Activated effector memory CD4-positive, alpha-beta T cell treated with anti-CD3 and anti-CD28 coated beads, Interleukin-2, amount 50 U/mL, for 16 hours (primary cell): ENCODE data around the gene CCNY.
"Not testable (repeated sequence)": the region's sequence is repeated elsewhere in the genome, so short reads cannot be mapped to it uniquely, and the experiment has no call there.

Experiments used
- DNase-seq: peaks from one replicate; pipeline ENCODE4 v3.0.0-alpha.2; 2020

Gene CCNY

DNA sequence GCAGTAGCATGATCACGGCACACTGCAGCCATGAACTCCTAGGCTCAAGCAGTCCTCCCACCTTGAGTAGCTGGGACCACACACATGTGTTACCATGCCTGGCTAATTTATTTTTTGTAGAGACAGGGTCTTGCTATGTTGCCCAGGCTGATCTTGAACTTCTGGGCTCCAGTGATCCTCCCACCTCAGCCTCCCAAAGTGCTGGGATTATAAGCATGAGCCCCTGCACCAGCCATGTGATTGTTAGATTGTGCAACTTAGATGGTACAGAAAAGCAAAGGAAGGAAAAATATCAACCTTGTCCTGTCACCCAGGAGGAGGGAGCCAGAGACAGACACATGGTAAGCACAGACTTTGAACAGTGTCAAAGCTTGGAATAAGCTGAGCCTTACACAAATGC, 73.5 kb downstream of the CCNY start:
- no peak for DNase-seq

DNA sequence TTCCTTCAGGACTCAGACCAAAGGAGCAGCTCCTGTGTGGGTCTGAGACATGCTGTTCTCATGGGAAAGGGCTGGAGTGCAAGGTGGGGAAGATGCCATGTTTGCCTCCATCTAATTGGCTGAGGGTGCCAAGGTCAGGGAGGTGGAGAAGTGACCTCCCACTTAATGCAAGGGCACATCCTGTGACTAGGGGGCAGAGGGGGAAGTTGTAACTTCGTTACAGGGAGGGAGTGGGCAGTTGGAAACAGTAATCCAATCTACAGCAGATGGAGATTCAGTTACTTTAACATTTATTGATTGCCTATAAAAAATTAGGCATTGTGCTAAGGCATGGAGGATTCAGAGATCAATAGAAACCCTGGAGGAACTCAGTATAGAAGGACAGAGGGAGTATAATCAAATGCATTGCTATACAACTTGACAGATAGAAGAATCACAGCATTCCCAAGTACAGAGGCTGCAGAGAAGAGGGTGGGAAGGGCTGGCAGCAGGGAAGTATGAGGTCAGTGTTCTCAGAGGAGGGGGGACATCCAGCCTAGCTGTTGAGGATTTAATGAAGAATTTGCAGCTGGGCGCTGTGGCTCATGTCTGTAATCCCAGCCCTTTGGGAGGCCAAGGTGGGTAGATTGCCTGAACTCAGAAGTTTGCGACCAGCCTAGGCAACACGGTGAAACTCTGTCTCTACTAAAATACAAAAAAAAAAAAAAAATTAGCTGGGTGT, 75.9 kb downstream of the CCNY start:
- DNase-seq, result no peak

DNA sequence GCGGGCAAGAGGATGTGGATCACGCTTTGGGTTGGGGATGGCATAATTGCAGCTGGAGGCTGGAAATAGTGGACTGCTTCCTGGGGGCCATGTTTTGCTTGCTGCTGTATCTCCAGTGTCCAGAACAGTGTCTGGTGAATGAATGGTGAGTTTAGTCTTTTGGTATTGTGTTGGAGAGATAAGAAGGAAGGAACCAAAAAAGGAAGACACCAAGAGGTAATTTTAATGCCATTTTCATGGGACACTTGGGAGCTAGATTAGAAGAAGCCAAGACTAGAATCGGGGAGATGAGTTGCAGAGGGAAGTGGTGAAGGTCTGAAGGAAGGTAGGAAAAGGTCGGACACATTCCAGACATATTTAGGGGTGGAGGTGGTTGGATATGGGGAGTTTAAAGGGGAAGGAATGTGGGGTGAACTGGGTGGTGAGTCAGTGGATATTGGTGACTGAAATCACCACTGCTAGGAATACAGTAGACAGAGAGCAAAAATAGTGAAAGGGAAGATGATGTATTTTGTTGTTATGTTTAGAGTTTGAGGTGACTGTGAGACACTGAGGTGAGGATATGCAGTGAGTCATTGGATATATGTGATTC, 76.7 kb downstream of the CCNY start:
- no peak for DNase-seq

DNA sequence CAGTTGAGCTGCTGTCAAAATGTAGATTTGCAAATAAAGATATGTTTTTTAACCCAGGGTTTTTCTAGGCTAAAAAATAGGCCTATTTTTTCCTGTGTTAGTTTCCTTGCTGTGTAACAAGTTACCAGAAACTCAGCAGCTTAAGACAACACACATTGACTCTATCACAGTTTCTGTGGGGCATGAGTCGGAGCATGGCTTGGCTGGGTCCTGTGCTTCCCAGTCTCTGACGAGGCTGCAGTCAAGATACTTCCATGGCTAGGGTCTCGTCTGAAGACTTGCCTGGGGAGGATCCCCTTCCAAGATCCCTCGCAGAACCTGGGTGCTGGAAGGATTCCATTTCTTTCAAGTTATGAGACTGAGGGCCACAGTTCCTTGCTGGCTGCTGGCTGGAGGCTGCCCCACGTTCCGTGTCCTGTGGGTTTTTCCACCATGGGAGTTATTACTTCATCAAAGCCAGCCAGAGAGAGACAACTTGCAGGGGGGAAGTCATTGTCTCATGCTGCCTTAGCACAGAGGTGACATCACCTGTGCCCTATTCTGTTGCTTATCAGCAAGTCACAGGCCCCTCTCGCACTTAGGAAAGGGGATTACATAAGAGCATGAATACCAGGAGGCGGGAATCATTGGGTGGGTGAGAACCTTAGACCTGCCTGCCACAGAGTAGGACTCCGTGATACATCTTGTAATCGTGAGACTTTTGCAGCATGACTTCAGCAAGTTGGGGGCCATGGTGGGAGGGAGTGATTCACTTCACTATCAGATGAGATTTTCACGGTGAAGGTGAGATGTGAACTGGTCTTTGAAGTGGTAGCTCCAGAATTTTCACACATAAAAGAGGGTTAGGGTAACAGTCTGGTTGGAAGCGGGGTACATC, 77.9 kb downstream of the CCNY start:
- DNase-seq, result no peak

DNA sequence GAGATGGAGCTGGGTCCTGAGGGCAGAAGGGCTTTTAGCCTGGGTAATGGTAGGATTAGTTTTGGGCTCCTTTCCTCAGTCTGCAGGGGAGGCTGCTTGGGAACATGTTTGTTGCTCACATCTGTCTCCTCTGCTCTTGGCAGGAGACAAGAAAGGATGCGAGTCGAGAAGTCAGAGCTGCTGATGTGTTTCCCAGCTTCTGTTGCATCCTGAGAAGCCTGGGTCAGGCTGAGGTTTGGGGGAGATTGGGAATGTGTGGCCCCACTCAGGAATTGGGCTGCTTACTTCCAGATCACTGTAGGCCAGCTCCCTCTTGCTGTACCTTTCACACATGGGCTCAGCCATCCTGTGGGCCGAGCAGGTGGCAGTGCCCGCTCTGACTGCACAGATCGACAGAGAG, 79.2 kb downstream of the CCNY start:
- no peak for DNase-seq

DNA sequence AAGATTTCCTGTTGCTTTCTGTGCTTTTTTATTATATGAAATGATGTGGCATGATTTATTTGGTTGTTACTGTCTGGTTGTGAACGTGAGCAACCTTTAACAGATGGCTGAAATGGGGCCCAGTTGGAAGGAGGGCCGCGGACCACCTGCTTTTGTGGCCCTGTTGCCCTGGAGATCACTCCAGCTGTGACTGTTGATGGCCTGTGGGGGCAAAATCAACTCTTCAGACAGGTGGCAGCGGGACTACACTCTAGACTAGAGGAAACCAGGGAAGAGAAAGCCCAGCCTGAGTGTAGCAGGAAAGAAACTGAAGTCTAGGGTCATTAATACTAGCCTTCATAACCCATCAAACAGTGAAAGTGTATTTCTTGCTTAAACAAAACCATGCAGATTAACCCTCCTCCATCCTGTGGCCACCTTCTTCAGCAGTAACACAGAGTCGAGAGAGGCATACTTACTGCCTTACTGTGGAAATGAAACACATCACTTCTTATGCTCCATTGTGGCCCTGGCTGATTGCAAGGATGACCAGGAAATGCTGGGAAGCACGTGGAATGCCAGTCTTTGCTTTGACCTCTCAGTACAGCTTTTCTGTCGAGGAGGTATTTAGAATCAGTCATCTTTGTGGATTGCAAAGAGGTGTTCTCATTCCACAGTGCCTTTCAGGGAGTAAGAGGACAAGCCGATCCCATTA, 80.5 kb downstream of the CCNY start:
- no peak for DNase-seq

DNA sequence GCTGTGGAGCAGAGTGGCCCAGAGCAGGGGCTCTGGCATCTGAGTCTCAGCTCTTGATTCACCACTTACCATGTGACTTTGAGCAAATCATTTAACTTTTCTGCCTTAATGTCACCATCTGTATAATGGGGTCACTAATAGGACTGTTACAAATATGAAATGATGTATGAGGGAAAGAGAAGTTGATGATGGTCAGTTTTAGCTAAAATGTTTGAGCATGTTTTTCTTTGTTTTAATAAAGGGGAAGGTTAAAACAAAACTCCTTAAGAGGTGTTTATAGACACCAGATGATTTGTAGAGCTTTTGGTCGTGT, 81.0 kb downstream of the CCNY start:
- no peak for DNase-seq

DNA sequence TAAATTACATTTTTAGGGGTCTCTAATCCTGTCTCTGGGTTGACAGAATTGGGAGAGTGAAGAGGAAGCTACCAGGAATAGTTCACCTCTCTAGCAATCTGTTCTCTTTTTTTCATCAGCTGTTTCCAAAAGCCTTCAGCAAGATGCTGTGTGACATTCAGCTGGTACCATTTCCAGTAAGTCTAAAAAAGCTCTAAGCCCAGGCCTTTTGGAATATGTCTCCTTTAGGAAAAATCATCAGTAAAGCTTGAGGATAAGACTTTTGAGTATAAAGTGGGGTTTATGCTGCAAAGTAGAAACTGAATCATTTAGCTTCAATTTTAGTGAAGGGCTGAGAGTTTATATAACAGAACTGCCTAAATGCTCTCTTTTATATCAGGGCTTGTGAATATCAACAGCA, 81.5 kb downstream of the CCNY start:
- DNase-seq, result no peak

DNA sequence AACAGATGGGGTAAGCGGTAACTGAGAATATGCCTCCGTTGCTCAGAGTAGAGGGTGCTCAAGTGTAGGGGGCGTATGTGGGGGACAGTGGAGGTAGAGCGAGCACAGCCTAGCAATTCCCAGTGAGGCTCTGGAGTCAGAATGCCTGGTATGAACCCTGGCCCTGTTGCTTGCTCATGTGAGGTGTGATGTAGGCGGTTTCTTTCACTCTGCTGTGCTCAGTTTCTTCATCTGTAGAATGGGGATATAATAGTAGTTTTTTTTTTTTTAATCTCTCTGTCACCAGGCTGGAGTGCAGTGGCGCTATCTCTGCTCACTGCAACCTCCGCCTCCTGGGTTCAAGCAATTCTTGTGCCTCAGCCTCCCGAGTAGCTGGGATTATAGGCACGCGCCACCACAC, 82.3 kb downstream of the CCNY start:
- DNase-seq, result not testable (repeated sequence)

DNA sequence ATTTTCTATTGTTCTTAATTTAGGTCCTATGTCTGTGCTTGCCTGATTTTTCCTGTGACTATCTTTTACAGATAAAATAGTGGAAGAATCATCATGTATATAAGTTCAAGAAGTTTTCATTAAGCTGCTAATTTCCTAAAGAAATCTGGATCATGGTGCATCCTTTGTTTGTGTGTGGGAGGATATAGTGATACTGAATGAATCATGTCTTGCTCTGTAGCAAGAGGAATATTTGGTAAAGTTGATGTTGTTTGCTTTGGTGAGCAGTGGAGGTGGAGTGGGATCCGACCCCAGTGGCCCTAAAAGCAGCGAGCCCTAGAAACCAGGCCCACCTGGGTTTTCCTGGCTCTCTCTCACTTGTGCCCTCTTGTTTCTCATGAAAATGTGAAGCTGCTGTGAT, 83.7 kb downstream of the CCNY start:
- DNase-seq, result no peak

DNA sequence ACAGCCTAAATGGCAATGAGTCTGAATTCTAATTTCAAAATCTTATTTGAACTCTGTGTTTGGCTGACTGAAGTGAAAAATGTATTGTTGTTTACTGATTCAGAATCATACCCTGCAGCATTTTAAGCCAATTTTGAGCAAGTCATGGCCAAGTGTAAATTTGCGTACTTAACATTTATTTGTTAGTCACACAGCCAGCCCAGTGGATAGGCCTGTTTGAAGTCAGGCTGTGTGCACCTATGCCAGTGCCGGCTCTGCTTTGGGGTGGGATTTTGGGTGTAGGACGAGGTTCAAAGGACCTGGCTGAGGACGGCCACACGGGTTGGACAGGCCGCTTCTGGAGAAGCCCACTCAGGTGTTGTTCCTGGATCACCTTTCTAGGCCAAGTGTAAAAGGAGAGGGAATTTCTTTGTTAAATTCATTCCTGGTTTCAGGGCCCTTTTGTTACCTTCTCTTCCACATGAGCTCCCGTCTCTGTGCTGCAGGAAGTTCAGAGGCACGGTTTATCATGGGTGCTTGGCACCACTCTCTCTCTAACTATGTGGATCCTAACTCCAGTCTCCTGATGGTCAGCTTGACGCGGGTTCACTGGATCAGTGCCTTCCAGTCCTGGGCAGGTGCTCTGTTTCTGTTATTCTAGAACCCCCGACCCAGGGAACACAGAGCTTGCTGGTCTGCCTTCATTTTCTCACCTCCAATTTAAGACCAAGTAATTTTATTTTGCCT, 84.7 kb downstream of the CCNY start:
- DNase-seq, result no peak

DNA sequence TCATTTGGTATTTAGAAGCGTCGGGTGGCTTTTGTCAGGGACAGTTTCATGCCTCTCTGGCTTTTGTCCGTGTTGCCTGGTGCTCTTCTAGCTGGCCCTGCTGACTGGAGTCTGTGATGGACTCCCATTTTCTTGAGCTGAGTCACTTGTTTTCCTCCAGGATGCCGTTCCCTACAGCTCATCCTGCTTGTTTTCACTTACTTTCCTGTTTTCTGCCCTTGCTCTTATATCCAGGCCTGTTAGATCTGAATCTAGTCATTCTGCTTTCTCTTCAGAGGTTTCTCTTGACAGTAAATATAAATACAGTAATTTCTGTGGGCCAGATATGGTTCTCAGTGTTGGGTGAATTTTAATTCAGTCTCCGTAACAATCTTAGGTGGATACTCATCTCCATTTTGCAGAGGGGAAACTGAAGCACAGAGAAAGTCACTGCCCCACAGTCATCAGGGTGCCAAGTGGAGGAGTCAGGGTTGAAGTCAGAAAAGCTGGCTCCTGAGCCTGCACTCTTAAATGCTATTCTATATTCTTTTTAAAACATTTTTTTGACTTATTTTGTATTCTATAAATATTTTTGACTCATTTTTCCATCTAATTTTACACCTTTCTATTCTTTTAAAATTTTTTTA, 85.4 kb downstream of the CCNY start:
- DNase-seq, result no peak

DNA sequence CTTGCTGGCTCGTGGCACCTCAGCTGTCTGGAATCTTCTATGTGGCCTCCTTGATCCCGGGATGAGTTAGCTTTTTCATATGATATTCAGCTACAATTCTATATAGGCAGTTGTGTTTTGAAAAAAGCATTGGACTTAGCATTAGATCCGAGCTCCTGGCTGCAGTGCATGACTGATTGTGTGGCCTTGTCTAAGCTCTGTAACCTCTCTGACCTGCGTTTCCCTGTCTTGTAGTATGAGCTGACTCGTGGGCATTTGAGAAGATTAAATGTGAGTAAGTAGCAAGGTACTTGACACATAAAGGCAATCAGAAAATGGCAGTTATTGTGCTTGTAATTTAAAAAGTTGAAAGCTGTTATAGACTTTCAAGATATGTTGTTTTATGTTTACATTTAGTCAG, 85.9 kb downstream of the CCNY start:
- DNase-seq, result no peak

DNA sequence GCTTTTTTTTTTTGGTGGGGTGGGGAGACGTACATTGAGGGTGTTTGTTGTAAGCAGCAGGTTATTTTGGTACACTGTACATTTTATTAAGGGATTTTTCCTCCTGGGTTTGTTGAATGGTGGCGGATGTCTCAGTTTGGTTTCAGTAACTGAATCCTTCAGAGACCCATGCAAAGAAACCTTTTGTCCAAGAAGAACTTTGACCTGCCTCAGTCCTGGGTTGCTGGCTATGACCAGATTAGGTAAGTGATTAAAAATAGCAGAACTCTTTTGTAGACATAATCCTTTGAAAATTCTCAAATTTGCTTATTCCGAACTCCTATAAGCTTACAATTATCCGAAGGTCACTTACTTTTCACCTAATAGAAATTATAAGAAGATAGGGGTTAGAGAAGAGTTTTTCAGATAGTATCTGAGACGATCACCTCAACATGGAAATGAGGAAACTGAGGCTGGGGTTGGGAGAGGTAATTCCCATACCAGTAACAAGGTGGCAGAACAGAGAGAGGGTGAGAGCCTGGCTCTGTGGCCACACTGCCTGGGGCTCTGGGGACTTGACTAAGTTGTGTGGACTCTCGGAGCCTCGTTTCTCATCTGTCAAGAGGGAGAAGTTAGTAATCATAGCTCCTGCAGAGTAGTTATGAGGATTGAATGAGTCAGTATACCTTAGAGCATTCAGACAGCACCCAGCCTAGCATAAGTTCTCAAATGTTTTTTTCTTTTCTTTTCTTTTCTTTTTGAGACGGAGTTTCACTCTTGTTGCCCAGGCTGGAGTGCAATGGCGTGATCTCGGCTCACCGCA, 87.4 kb downstream of the CCNY start:
- no peak for DNase-seq

DNA sequence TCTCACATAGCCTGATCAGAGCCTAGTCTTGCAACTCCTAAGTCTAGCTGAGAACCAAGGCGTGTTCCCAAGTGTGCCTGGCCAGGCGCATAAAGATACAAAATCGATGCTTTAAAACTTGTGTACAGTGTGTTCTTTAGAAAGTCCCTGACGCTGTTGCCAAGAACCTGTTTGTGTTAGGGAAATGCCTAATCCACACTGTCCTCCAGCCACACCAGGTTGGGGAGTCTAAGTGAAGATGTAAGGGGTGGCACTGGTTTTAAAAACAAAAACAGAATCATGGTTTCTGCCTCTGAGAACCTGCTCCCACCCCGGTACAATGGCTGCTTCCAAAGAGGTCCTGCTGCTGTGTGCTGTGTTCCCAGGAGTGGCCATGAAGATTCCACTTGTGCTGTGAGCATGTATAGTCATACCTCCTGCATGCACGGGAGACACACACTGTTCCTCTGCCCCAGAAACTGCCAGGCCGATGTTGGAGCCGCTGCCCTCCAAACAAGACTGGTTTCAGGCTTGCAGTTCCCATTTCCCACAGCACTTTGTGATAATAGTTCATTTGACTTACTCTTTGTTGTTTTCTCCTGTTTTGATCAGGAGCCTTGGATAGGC, 88.5 kb downstream of the CCNY start:
- no peak for DNase-seq

DNA sequence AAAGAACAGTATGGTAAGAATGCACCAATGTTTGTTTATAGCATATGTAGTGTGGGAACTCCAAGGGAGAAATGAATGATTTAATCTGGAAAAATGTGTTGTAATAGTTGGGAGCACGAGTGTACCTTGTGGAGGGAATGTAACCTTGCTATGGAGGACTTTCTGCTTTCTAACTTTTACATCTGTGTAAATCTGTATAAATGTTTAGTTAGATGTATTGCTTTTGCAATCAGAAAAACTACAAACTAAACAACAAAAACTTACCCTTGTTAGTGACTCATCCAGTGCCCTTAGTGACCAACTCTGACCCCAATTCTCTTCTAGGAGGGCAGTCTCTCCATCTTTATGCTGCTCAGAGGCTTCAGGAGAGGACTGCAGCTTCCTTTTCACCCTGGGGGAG, 89.3 kb downstream of the CCNY start:
- DNase-seq, result no peak

DNA sequence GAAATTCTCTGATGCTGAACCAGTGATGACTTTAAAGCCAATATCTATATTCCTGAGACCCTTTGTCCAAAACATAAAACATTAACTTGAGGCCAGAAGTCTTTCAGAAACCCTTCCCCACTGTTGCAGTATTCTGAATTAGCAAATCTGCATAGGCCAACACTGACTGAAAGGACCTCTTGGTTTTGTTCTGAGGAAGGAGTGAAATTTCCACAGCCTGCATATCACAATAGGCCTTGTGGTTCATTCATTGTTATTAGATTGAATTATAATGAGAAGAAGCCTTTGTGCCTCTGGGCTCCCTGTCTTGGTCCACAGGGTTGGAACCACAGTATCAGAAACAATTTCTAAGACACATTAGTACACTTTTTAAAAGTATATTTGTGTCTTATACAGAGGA, 90.3 kb downstream of the CCNY start:
- no peak for DNase-seq

DNA sequence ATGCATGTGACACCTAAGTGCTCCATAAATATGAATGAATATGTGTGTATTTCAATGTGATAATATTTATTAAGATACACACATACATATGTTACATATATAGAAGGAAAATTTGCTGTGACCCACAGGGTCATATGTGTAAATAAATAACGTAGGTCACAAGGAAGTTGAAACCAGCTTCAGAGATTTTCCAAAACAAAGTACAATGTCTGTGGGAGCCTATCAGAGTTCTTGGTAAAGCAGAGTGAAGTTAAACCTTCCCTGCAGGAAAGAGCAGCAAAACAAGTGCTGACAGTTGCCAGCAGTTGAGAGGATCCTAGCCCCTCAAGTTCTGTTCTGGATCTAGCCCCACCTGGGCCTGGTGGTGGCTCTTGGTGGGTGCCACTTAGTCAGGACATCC, 91.2 kb downstream of the CCNY start:
- no peak for DNase-seq

DNA sequence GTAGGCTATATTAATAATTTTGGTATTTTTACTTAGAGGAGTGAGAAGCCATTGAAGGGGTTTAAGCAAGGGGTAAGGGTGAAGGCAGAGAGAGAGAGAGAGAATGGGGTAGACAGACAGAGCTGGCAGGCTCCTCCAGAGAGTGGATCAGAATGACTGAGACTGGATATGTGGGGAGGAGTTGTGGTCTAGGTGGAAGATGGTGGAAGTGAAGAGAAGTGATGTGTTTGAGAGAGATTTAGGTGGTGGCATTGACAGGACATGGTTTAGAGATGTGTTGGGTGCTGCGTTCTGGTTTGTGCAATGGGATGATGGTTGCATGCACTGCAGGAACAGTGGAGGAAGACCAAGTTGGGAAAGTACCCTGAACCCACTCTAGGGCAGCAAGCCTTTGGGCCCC, 92.2 kb downstream of the CCNY start:
- DNase-seq, result no peak

DNA sequence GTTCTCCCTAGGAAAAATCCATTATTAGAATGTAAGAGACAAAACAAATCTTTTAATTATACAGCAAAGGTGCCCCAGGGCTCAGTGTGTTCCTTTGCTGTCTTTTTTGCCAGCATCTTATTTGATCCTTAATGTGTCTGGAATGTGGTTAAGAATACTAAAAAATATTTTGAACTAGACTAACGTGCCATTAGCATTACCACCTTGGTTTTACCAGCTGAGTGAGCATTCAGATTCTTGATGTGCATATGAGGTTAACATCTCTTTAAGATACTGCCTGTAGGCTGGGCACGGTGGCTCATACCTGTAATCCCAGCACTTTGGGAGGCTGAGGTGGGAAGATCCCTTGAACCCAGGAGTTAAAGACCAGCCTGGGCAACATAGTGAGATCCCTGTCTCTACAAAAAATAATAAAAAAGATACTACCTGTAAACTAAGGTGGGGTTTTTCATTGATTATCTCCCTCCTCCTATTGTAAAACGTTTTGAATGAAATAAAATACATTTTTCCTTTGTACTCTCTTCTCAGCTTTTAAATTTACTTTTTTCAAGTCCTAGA, 96.6 kb downstream of the CCNY start:
- no peak for DNase-seq
